ENCODE data around the gene MMRN2.

- TF ChIP-seq CTCF (IDR thresholded peaks at IDR 0.05) = no peak
- no peak for TF ChIP-seq POLR2A (IDR thresholded peaks at IDR 0.05)
Observed at GRCh38 chr10:86954681-86955500, 2.5 kb downstream of the MMRN2 start.
